ENCODE results near the gene OSMR. TPM values are rescaled to one million over a fixed set of nuclear protein-coding genes. Genes with fewer than 3 reads are reported as not detected.

The OSMR gene
- total RNA-seq, 1 experiment from 2014 or later: 46.0 TPM

DNA sequence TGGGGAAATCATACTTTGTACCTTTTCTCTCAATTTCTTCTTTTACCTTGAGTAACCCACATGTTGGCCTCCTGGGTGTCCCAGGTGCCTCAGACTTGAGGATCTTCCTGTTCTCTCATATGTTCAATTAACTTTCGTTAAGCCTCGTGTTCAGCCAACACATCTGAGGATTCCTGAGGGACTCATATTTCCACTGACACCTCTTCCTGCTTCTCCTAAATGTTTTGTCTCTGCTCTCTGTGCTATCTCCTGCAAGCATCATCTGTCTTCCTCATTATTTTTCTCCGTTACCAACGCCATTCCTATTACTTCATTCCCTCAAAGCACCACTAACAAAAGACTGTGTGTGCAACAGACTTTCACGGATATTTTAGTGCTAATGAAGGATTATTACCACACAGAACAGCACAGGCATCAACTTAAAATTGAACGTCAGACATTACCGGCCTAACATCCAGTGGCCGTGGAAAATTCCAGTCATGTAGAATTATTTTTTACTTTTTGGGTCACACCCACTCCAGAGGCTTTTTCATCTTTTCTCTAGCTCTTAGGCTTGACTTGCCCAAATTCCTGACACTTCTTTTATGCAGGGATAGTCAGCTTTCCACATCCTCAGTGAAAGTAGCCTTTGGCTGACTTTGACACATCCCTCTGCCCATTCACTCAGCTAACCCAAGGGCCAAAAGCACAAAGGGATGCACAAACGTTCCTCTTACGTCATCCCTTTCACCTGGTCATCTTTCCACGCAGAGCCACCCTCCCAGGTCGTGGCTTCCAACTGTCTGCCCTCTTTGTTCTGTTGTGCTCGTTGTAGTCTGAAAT is 46.0 kb upstream of the OSMR start:
- BruUV-seq (replicated peaks): no TSS peak
- intact Hi-C loops (cut with micrococcal nuclease): no loop called here

DNA sequence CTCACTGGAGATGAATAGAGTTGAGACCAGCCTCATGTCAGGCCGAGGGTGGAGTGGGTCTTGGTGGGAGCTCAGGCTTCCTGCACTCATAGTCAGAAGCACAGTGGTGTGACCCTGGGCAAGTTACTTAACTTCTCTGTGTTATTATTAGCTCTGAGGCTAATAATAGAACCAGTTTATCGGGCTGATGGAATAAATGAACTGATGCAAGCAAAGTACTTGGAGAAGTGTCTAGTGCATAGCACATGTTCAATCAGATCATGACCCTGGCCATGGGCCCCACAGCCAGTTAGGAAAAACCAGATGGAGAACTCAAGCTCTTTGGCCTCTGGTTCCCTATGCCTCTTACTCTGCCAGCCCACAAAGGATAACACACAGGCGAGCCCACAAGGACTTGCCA is 45.3 kb upstream of the OSMR start:
- no peak for ATAC-seq
- Histone ChIP-seq H3K4me1 (ENCODE audit: control insufficient read depth in 1 of 2, insufficient read depth in 2 of 2, low read length in 2 of 2) (no peaks in the 10 kb centered on the region; a peak in 1 of 4 replicates), H3K4me2 (ENCODE audit: low read length) (no peak overlapping the region), H3K27ac (ENCODE audit: low read depth, low read length) (no peak overlapping the region), H3K36me3 (ENCODE audit: control insufficient read depth in 1 of 2, insufficient read depth in 2 of 2, low read length in 2 of 2) (no peaks in the 10 kb centered on the region), H3K9ac (ENCODE audit: low read length) (no peak overlapping the region), H4K20me1 (ENCODE audit: insufficient read depth) (no peaks in the 10 kb centered on the region), H3K9me2 (ENCODE audit: insufficient read depth) (no peaks in the 10 kb centered on the region), H3K27me3 (ENCODE audit: insufficient read depth, low read length) (no peaks in the 10 kb centered on the region), H3K79me2 (ENCODE audit: insufficient read depth, low read length) (no peaks in the 10 kb centered on the region), H3K4me3 (replicated peaks in 1 of 2; ENCODE audit: low read depth in 1 of 2, low read length in 2 of 2) (no peak overlapping the region), H3K9me3 (ENCODE audit: control insufficient read depth in 1 of 2, insufficient read depth in 1 of 2, low read depth in 1 of 2, low read length in 2 of 2) (no peaks in the 10 kb centered on the region), H2AFZ (ENCODE audit: low read depth, low read length, poor library complexity, severe bottlenecking) (no peak overlapping the region)
- ChIA-PET RAD21 (ENCODE audit: low non-redundant PET in 1 of 2, low total read pairs in 2 of 2, uncharacterized antibody in 2 of 2, unreplicated experiment in 2 of 2) (no interaction called here), CTCF (interaction anchor here (0.9 to 1.9 kb wide), 2 partner anchors 359 to 418 kb away, joined by 3 to 6 read pairs; no protein-coding TSS in a partner anchor), POLR2A (no interaction called here)
- BruUV-seq (replicated peaks): no TSS peak
- DNase-seq (ENCODE audit: low read depth, low spot score): no peak
- intact Hi-C loops (cut with micrococcal nuclease): no loop called here
- no peak for TF ChIP-seq EZH2phosphoT487 (IDR thresholded peaks at IDR 0.05; ENCODE audit: borderline replicate concordance)
- TF ChIP-seq SRF (IDR thresholded peaks at IDR 0.05; ENCODE audit: low read depth): no peak
- TF ChIP-seq, protein P1, sequence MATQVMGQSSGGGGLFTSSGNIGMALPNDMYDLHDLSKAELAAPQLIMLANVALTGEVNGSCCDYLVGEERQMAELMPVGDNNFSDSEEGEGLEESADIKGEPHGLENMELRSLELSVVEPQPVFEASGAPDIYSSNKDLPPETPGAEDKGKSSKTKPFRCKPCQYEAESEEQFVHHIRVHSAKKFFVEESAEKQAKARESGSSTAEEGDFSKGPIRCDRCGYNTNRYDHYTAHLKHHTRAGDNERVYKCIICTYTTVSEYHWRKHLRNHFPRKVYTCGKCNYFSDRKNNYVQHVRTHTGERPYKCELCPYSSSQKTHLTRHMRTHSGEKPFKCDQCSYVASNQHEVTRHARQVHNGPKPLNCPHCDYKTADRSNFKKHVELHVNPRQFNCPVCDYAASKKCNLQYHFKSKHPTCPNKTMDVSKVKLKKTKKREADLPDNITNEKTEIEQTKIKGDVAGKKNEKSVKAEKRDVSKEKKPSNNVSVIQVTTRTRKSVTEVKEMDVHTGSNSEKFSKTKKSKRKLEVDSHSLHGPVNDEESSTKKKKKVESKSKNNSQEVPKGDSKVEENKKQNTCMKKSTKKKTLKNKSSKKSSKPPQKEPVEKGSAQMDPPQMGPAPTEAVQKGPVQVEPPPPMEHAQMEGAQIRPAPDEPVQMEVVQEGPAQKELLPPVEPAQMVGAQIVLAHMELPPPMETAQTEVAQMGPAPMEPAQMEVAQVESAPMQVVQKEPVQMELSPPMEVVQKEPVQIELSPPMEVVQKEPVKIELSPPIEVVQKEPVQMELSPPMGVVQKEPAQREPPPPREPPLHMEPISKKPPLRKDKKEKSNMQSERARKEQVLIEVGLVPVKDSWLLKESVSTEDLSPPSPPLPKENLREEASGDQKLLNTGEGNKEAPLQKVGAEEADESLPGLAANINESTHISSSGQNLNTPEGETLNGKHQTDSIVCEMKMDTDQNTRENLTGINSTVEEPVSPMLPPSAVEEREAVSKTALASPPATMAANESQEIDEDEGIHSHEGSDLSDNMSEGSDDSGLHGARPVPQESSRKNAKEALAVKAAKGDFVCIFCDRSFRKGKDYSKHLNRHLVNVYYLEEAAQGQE (IDR thresholded peaks at IDR 0.05; ENCODE audit: low read depth): no peak

More for the DNA sequence above, 46.0 kb upstream of the OSMR start:
- DNase-seq (ENCODE audit: low read depth, low spot score) (no peak), ATAC-seq (no peak)
- Histone ChIP-seq H3K9ac (ENCODE audit: low read length) (no peak overlapping the region), H3K4me1 (ENCODE audit: control insufficient read depth in 1 of 2, insufficient read depth in 2 of 2, low read length in 2 of 2) (no peaks in the 10 kb centered on the region), H3K4me3 (replicated peaks in 1 of 2; ENCODE audit: low read depth in 1 of 2, low read length in 2 of 2) (no peak overlapping the region), H4K20me1 (ENCODE audit: insufficient read depth) (no peaks in the 10 kb centered on the region), H3K4me2 (ENCODE audit: low read length) (no peak overlapping the region), H2AFZ (ENCODE audit: low read depth, low read length, poor library complexity, severe bottlenecking) (no peak overlapping the region), H3K9me3 (ENCODE audit: control insufficient read depth in 1 of 2, insufficient read depth in 1 of 2, low read depth in 1 of 2, low read length in 2 of 2) (no peaks in the 10 kb centered on the region), H3K27me3 (ENCODE audit: insufficient read depth, low read length) (no peaks in the 10 kb centered on the region), H3K9me2 (ENCODE audit: insufficient read depth) (no peaks in the 10 kb centered on the region), H3K27ac (ENCODE audit: low read depth, low read length) (no peak overlapping the region), H3K36me3 (ENCODE audit: control insufficient read depth in 1 of 2, insufficient read depth in 2 of 2, low read length in 2 of 2) (no peaks in the 10 kb centered on the region), H3K79me2 (ENCODE audit: insufficient read depth, low read length) (no peaks in the 10 kb centered on the region)
- POLR2A ChIA-PET: no interaction called here
- TF ChIP-seq RAD21 (IDR thresholded peaks at IDR 0.05; ENCODE audit: low read depth): no peak
- TF ChIP-seq ZNF274 (IDR thresholded peaks at IDR 0.05; ENCODE audit: low read depth, low read length): no peak
- no peak for TF ChIP-seq FOSL1 (IDR thresholded peaks at IDR 0.05; ENCODE audit: low read depth)
- TF ChIP-seq EZH2 (IDR thresholded peaks at IDR 0.05): no peak
- TF ChIP-seq SRF (IDR thresholded peaks at IDR 0.05; ENCODE audit: low read depth): no peak
- TF ChIP-seq, protein P2, sequence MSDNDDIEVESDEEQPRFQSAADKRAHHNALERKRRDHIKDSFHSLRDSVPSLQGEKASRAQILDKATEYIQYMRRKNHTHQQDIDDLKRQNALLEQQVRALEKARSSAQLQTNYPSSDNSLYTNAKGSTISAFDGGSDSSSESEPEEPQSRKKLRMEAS (IDR thresholded peaks at IDR 0.05): no peak
- no peak for TF ChIP-seq EGR1 (IDR thresholded peaks at IDR 0.05; ENCODE audit: low read depth)
- no peak for TF ChIP-seq EZH2phosphoT487 (IDR thresholded peaks at IDR 0.05; ENCODE audit: borderline replicate concordance)
- RAD21 ChIA-PET (ENCODE audit: low non-redundant PET in 1 of 2, low total read pairs in 2 of 2, uncharacterized antibody in 2 of 2, unreplicated experiment in 2 of 2): no interaction called here
- CTCF ChIA-PET: interaction anchor here (0.8 to 0.9 kb wide), 2 partner anchors 379 to 417 kb away, joined by 3 read pairs; no protein-coding TSS in a partner anchor

Data from HCT116 (cell line).